Stimulated activated CD4-positive, alpha-beta T cell treated with anti-CD3 and anti-CD28 coated beads, Interleukin-15, amount 100 ng/mL, for 48 hours (primary cell): Measurements from ENCODE around the gene GRK1.
"Not testable (repeated sequence)": the region's sequence is repeated elsewhere in the genome, so short reads cannot be mapped to it uniquely, and the experiment has no call there.

ENCODE experiments used
- DNase-seq, 2 donors: peaks; one replicate each; pipeline ENCODE4 v3.0.0-alpha.2; 2020; ENCODE audit warnings: low read depth in 2 of 2

The GRK1 gene

GRCh38 chr13:113666951-113667701, at the start of gene GRK1:
TSS of gene GRK1 (plus strand) at chr13:113667219. CDS start at chr13:113667387, 168 bp downstream.
- no peak for DNase-seq

- DNase-seq = no peak
Observed at GRCh38 chr13:113617961-113618360, 49.1 kb upstream of the GRK1 start.

GRCh38 chr13:113618455-113618854, 48.6 kb upstream of the GRK1 start:
- no peak for DNase-seq

- DNase-seq = no peak
Observed at GRCh38 chr13:113620036-113620796, 46.8 kb upstream of the GRK1 start.

- DNase-seq = no peak
Observed at GRCh38 chr13:113621046-113621445, 46.0 kb upstream of the GRK1 start.

- DNase-seq = not testable (repeated sequence)
Observed at GRCh38 chr13:113621498-113621897, 45.5 kb upstream of the GRK1 start.

- DNase-seq = not testable (repeated sequence)
Observed at GRCh38 chr13:113621986-113622550, 45.0 kb upstream of the GRK1 start.

GRCh38 chr13:113622791-113623490, 44.1 kb upstream of the GRK1 start:
- no peak for DNase-seq

- DNase-seq = no peak
Observed at GRCh38 chr13:113623491-113624234, 43.4 kb upstream of the GRK1 start.

GRCh38 chr13:113624235-113624587, 42.8 kb upstream of the GRK1 start:
- DNase-seq = no peak

GRCh38 chr13:113624640-113625304, 42.2 kb upstream of the GRK1 start:
- not testable (repeated sequence) for DNase-seq

GRCh38 chr13:113625965-113626721, 40.9 kb upstream of the GRK1 start:
- no peak for DNase-seq

GRCh38 chr13:113627136-113627535, 39.9 kb upstream of the GRK1 start:
- DNase-seq = no peak

GRCh38 chr13:113628291-113629270, 38.4 kb upstream of the GRK1 start:
- no peak for DNase-seq

- no peak for DNase-seq
Observed at GRCh38 chr13:113629866-113630265, 37.2 kb upstream of the GRK1 start.

- no peak for DNase-seq
Observed at GRCh38 chr13:113630296-113630695, 36.7 kb upstream of the GRK1 start.

GRCh38 chr13:113630804-113631203, 36.2 kb upstream of the GRK1 start:
- no peak for DNase-seq

GRCh38 chr13:113631341-113632095, 35.5 kb upstream of the GRK1 start:
- DNase-seq = no peak
